ENCODE results near the gene ANKRD42.

ANKRD42 gene

GRCh38 chr11:83174008-83174407 lies 19.5 kb upstream of the ANKRD42 start:
- Histone ChIP-seq H3K27ac (ENCODE audit: low read depth, low read length) (no peak overlapping the region), H3K4me3 (ENCODE audit: low read depth in 1 of 2, low read length in 2 of 2) (no peak overlapping the region), H3K4me1 (ENCODE audit: control insufficient read depth in 1 of 2, insufficient read depth in 2 of 2, low read length in 2 of 2) (peaks cover 36 to 47% of the 10 kb centered on the region in 2 donors), H3K27me3 (ENCODE audit: control insufficient read depth in 1 of 2, insufficient read depth in 2 of 2, low read length in 2 of 2) (no peaks in the 10 kb centered on the region), H3K9me3 (ENCODE audit: control insufficient read depth in 1 of 2, low read length in 2 of 2) (no peaks in the 10 kb centered on the region), H3K36me3 (ENCODE audit: control insufficient read depth in 1 of 2, insufficient read depth in 2 of 2, low read length in 2 of 2) (peaks cover 44 to 55% of the 10 kb centered on the region in 2 donors), H3K9ac (ENCODE audit: low read depth in 1 of 2, low read length in 2 of 2) (no peak overlapping the region)

GRCh38 chr11:83175815-83176214 lies 17.7 kb upstream of the ANKRD42 start:
- no peak overlapping the region for H3K27ac ChIP-seq (ENCODE audit: low read depth, low read length)
- peaks cover 39 to 53% of the 10 kb centered on the region in 2 donors for H3K36me3 ChIP-seq (ENCODE audit: control insufficient read depth in 1 of 2, insufficient read depth in 2 of 2, low read length in 2 of 2)
- H3K4me1 ChIP-seq (ENCODE audit: control insufficient read depth in 1 of 2, insufficient read depth in 2 of 2, low read length in 2 of 2) = peaks cover 17 to 29% of the 10 kb centered on the region in 2 donors
- no peaks in the 10 kb centered on the region for H3K27me3 ChIP-seq (ENCODE audit: control insufficient read depth in 1 of 2, insufficient read depth in 2 of 2, low read length in 2 of 2)
- H3K4me3 ChIP-seq (ENCODE audit: low read depth in 1 of 2, low read length in 2 of 2) = no peak overlapping the region
- no peaks in the 10 kb centered on the region for H3K9me3 ChIP-seq (ENCODE audit: control insufficient read depth in 1 of 2, low read length in 2 of 2)
- H3K9ac ChIP-seq (ENCODE audit: low read depth in 1 of 2, low read length in 2 of 2) = no peak overlapping the region

GRCh38 chr11:83181815-83182214 lies 11.7 kb upstream of the ANKRD42 start:
- H3K36me3 ChIP-seq (ENCODE audit: control insufficient read depth in 1 of 2, insufficient read depth in 2 of 2, low read length in 2 of 2) = peaks cover 36 to 65% of the 10 kb centered on the region in 2 donors
- no peak overlapping the region for H3K27ac ChIP-seq (ENCODE audit: low read depth, low read length)

GRCh38 chr11:83185767-83186166 lies 7.7 kb upstream of the ANKRD42 start:
- Histone ChIP-seq H3K4me3 (ENCODE audit: low read depth in 1 of 2, low read length in 2 of 2) (no peak overlapping the region), H3K9ac (ENCODE audit: low read depth in 1 of 2, low read length in 2 of 2) (no peak overlapping the region), H3K4me1 (ENCODE audit: control insufficient read depth in 1 of 2, insufficient read depth in 2 of 2, low read length in 2 of 2) (no peaks in the 10 kb centered on the region), H3K27me3 (ENCODE audit: control insufficient read depth in 1 of 2, insufficient read depth in 2 of 2, low read length in 2 of 2) (no peaks in the 10 kb centered on the region), H3K27ac (ENCODE audit: low read depth, low read length) (no peak overlapping the region), H3K36me3 (ENCODE audit: control insufficient read depth in 1 of 2, insufficient read depth in 2 of 2, low read length in 2 of 2) (peaks cover 22 to 53% of the 10 kb centered on the region in 2 donors), H3K9me3 (ENCODE audit: control insufficient read depth in 1 of 2, low read length in 2 of 2) (no peaks in the 10 kb centered on the region)

More at GRCh38 chr11:83181815-83182214, 11.7 kb upstream of the ANKRD42 start:
- H3K9ac ChIP-seq (ENCODE audit: low read depth in 1 of 2, low read length in 2 of 2) = no peak overlapping the region
- H3K27me3 ChIP-seq (ENCODE audit: control insufficient read depth in 1 of 2, insufficient read depth in 2 of 2, low read length in 2 of 2) = no peaks in the 10 kb centered on the region
- no peaks in the 10 kb centered on the region for H3K9me3 ChIP-seq (ENCODE audit: control insufficient read depth in 1 of 2, low read length in 2 of 2)
- no peak overlapping the region for H3K4me3 ChIP-seq (ENCODE audit: low read depth in 1 of 2, low read length in 2 of 2)
- no peaks in the 10 kb centered on the region for H3K4me1 ChIP-seq (ENCODE audit: control insufficient read depth in 1 of 2, insufficient read depth in 2 of 2, low read length in 2 of 2)

GRCh38 chr11:83187465-83187864 lies 6.0 kb upstream of the ANKRD42 start:
- H3K4me3 ChIP-seq (ENCODE audit: low read depth in 1 of 2, low read length in 2 of 2) = no peak overlapping the region

GRCh38 chr11:83191491-83191890 lies 2.0 kb upstream of the ANKRD42 start:
- Histone ChIP-seq H3K4me1 (ENCODE audit: control insufficient read depth in 1 of 2, insufficient read depth in 2 of 2, low read length in 2 of 2) (peaks cover 21 to 27% of the 10 kb centered on the region in 2 donors), H3K4me3 (ENCODE audit: low read depth in 1 of 2, low read length in 2 of 2) (peak overlapping the region in 1 of 2 donors; percentile 87), H3K9ac (ENCODE audit: low read depth in 1 of 2, low read length in 2 of 2) (no peak overlapping the region), H3K36me3 (ENCODE audit: control insufficient read depth in 1 of 2, insufficient read depth in 2 of 2, low read length in 2 of 2) (peaks cover 6 to 26% of the 10 kb centered on the region in 2 donors), H3K27ac (ENCODE audit: low read depth, low read length) (no peak overlapping the region), H3K9me3 (ENCODE audit: control insufficient read depth in 1 of 2, low read length in 2 of 2) (no peaks in the 10 kb centered on the region), H3K27me3 (ENCODE audit: control insufficient read depth in 1 of 2, insufficient read depth in 2 of 2, low read length in 2 of 2) (no peaks in the 10 kb centered on the region)

More at GRCh38 chr11:83187465-83187864, 6.0 kb upstream of the ANKRD42 start:
- Histone ChIP-seq H3K27me3 (ENCODE audit: control insufficient read depth in 1 of 2, insufficient read depth in 2 of 2, low read length in 2 of 2) (no peaks in the 10 kb centered on the region), H3K27ac (ENCODE audit: low read depth, low read length) (no peak overlapping the region), H3K4me1 (ENCODE audit: control insufficient read depth in 1 of 2, insufficient read depth in 2 of 2, low read length in 2 of 2) (peaks cover 6% of the 10 kb centered on the region in 2 donors), H3K36me3 (ENCODE audit: control insufficient read depth in 1 of 2, insufficient read depth in 2 of 2, low read length in 2 of 2) (peaks cover 16 to 53% of the 10 kb centered on the region in 2 donors), H3K9ac (ENCODE audit: low read depth in 1 of 2, low read length in 2 of 2) (no peak overlapping the region), H3K9me3 (ENCODE audit: control insufficient read depth in 1 of 2, low read length in 2 of 2) (no peaks in the 10 kb centered on the region)

- Histone ChIP-seq H3K36me3 (ENCODE audit: control insufficient read depth in 1 of 2, insufficient read depth in 2 of 2, low read length in 2 of 2) (peaks cover 6 to 26% of the 10 kb centered on the region in 2 donors), H3K27ac (ENCODE audit: low read depth, low read length) (no peak overlapping the region), H3K4me3 (ENCODE audit: low read depth in 1 of 2, low read length in 2 of 2) (peak overlapping the region; percentile 87 to 88), H3K9me3 (ENCODE audit: control insufficient read depth in 1 of 2, low read length in 2 of 2) (no peaks in the 10 kb centered on the region), H3K4me1 (ENCODE audit: control insufficient read depth in 1 of 2, insufficient read depth in 2 of 2, low read length in 2 of 2) (peaks cover 21 to 27% of the 10 kb centered on the region in 2 donors), H3K27me3 (ENCODE audit: control insufficient read depth in 1 of 2, insufficient read depth in 2 of 2, low read length in 2 of 2) (no peaks in the 10 kb centered on the region), H3K9ac (ENCODE audit: low read depth in 1 of 2, low read length in 2 of 2) (peak overlapping the region; percentile 88 to 95)
These were observed 1.5 kb upstream of the ANKRD42 start for GRCh38 chr11:83191986-83192385.

GRCh38 chr11:83192606-83193245 lies 786 bp upstream of the ANKRD42 start:
- Histone ChIP-seq H3K9me3 (ENCODE audit: control insufficient read depth in 1 of 2, low read length in 2 of 2) (no peaks in the 10 kb centered on the region), H3K4me3 (ENCODE audit: low read depth in 1 of 2, low read length in 2 of 2) (peak overlapping the region; percentile 87 to 88), H3K4me1 (ENCODE audit: control insufficient read depth in 1 of 2, insufficient read depth in 2 of 2, low read length in 2 of 2) (peaks cover 21 to 27% of the 10 kb centered on the region in 2 donors), H3K27me3 (ENCODE audit: control insufficient read depth in 1 of 2, insufficient read depth in 2 of 2, low read length in 2 of 2) (no peaks in the 10 kb centered on the region), H3K9ac (ENCODE audit: low read depth in 1 of 2, low read length in 2 of 2) (peak overlapping the region; percentile 88 to 95), H3K27ac (ENCODE audit: low read depth, low read length) (peak overlapping the region; percentile 84), H3K36me3 (ENCODE audit: control insufficient read depth in 1 of 2, insufficient read depth in 2 of 2, low read length in 2 of 2) (peaks cover 6 to 26% of the 10 kb centered on the region in 2 donors)

- Histone ChIP-seq H3K27me3 (ENCODE audit: control insufficient read depth in 1 of 2, insufficient read depth in 2 of 2, low read length in 2 of 2) (no peaks in the 10 kb centered on the region), H3K9ac (ENCODE audit: low read depth in 1 of 2, low read length in 2 of 2) (peak overlapping the region; percentile 88 to 95), H3K4me3 (ENCODE audit: low read depth in 1 of 2, low read length in 2 of 2) (peak overlapping the region; percentile 87 to 88), H3K9me3 (ENCODE audit: control insufficient read depth in 1 of 2, low read length in 2 of 2) (no peaks in the 10 kb centered on the region), H3K4me1 (ENCODE audit: control insufficient read depth in 1 of 2, insufficient read depth in 2 of 2, low read length in 2 of 2) (peaks cover 21 to 27% of the 10 kb centered on the region in 2 donors), H3K27ac (ENCODE audit: low read depth, low read length) (peak overlapping the region; percentile 74), H3K36me3 (ENCODE audit: control insufficient read depth in 1 of 2, insufficient read depth in 2 of 2, low read length in 2 of 2) (peaks cover 7 to 19% of the 10 kb centered on the region in 2 donors)
These were observed 1.0 kb downstream of the ANKRD42 start for GRCh38 chr11:83194281-83195142.

GRCh38 chr11:83195143-83195466 lies 1.6 kb downstream of the ANKRD42 start:
- H3K4me3 ChIP-seq (ENCODE audit: low read depth in 1 of 2, low read length in 2 of 2) = peak overlapping the region; percentile 87 to 88
- peak overlapping the region; percentile 88 to 95 for H3K9ac ChIP-seq (ENCODE audit: low read depth in 1 of 2, low read length in 2 of 2)
- no peaks in the 10 kb centered on the region for H3K9me3 ChIP-seq (ENCODE audit: control insufficient read depth in 1 of 2, low read length in 2 of 2)
- H3K27ac ChIP-seq (ENCODE audit: low read depth, low read length) = no peak overlapping the region
- H3K4me1 ChIP-seq (ENCODE audit: control insufficient read depth in 1 of 2, insufficient read depth in 2 of 2, low read length in 2 of 2) = peaks cover 21 to 27% of the 10 kb centered on the region in 2 donors
- peaks cover 9 to 14% of the 10 kb centered on the region in 2 donors for H3K36me3 ChIP-seq (ENCODE audit: control insufficient read depth in 1 of 2, insufficient read depth in 2 of 2, low read length in 2 of 2)
- no peaks in the 10 kb centered on the region for H3K27me3 ChIP-seq (ENCODE audit: control insufficient read depth in 1 of 2, insufficient read depth in 2 of 2, low read length in 2 of 2)
